ENCODE results near the gene PDE10A. TPM values are rescaled to one million over a fixed set of nuclear protein-coding genes. Genes with fewer than 3 reads are reported as not detected.

Gene PDE10A
- total RNA-seq, 2 donors from 2014 or later = not detected

DNA sequence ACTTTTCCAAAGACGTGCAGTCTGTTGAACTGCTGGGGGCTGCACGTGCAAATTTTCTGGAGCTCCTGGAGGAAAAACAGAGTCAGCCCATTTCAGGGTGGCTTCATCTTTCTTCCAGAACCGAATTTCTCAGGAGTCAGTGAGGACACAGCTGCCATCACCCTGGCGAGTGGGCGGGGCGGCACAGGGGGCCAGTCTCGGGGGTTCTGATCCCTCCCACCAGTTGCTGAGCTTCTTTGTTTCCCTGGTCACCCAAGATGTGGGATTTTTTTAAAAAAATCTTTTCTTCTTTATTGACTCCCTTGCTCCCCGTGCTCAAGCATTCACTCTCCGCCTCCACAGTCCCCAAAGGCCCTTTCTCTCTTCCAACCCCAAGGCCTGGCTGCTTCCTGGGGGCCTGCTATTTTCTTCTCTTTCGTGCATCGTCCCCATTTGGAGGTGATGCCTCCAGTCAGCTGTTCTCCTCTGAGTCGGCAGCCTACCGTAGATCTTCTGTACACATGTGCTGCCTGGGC is 362.6 kb downstream of the PDE10A start:
- H3K9me3 Mint-ChIP-seq = peaks cover 9% of the 10 kb centered on the region
- DNase-seq (ENCODE audit: low spot score) (no peak), ATAC-seq (no peak)
- H3K4me1 Mint-ChIP-seq (ENCODE audit: low read depth in 2 of 2) = no peaks in the 10 kb centered on the region
- no peak overlapping the region for H3K4me3 Mint-ChIP-seq
- H3K27ac Mint-ChIP-seq = no peak overlapping the region
- peaks cover 5% of the 10 kb centered on the region for H3K36me3 Mint-ChIP-seq
- no peaks in the 10 kb centered on the region for H3K27me3 Mint-ChIP-seq

- no peak for DNase-seq (ENCODE audit: low spot score)
Observed at GRCh38 chr6:165298875-165299274, 364.2 kb downstream of the PDE10A start.

GRCh38 chr6:165298402-165298801 is 364.6 kb downstream of the PDE10A start:
- Mint-ChIP-seq H3K36me3 (peaks cover 5% of the 10 kb centered on the region), H3K27ac (no peak overlapping the region), H3K9me3 (peaks cover 11% of the 10 kb centered on the region), H3K4me3 (no peak overlapping the region), H3K4me1 (ENCODE audit: low read depth in 2 of 2) (no peaks in the 10 kb centered on the region), H3K27me3 (no peaks in the 10 kb centered on the region)
- no peak for ATAC-seq
- DNase-seq (ENCODE audit: low spot score) = no peak

More at GRCh38 chr6:165298875-165299274, 364.2 kb downstream of the PDE10A start:
- peaks cover 5% of the 10 kb centered on the region for H3K36me3 Mint-ChIP-seq
- no peak overlapping the region for H3K4me3 Mint-ChIP-seq
- H3K9me3 Mint-ChIP-seq = peaks cover 11% of the 10 kb centered on the region
- H3K27me3 Mint-ChIP-seq = no peaks in the 10 kb centered on the region
- no peak overlapping the region for H3K27ac Mint-ChIP-seq
- no peak for ATAC-seq
- H3K4me1 Mint-ChIP-seq (ENCODE audit: low read depth in 2 of 2) = no peaks in the 10 kb centered on the region

- ATAC-seq = no peak
- Mint-ChIP-seq H3K4me3 (no peak overlapping the region), H3K27ac (no peak overlapping the region), H3K36me3 (no peaks in the 10 kb centered on the region), H3K27me3 (no peaks in the 10 kb centered on the region), H3K4me1 (ENCODE audit: low read depth in 2 of 2) (no peaks in the 10 kb centered on the region), H3K9me3 (peaks cover 17% of the 10 kb centered on the region)
- no peak for DNase-seq (ENCODE audit: low spot score)
Observed at GRCh38 chr6:165292657-165293056, 370.4 kb downstream of the PDE10A start.
